Activated T-helper 2 cell treated with anti-CD3 and anti-CD28 coated beads, Interferon-gamma antibody, Interleukin-2, Interleukin-4, amounts not matched to agents 10 μg/mL and 5 μg/mL and 100 μg/mL, durations not matched to agents 14 hours and 24 hours and 36 hours (primary cell): ENCODE results near the gene ZNF292. TPM values are rescaled to one million over a fixed set of nuclear protein-coding genes. Genes with fewer than 3 reads are reported as not detected.

ENCODE experiments used
- DNase-seq: peaks from one replicate; pipeline ENCODE4 v3.0.0; 2021; ENCODE audit warnings: low spot score
- H3K27ac Mint-ChIP-seq: one replicate; pipeline ENCODE4 v1.8.0; 2021; ENCODE audit warnings: mixed read lengths
- H3K27me3 Mint-ChIP-seq: one replicate; pipeline ENCODE4 v1.8.0; 2021; ENCODE audit warnings: low read depth, mixed read lengths
- H3K36me3 Mint-ChIP-seq: one replicate; pipeline ENCODE4 v1.8.0; 2021; ENCODE audit warnings: low read depth, mixed read lengths
- H3K4me1 Mint-ChIP-seq: one replicate; pipeline ENCODE4 v1.8.0; 2021; ENCODE audit warnings: low read depth, mixed read lengths
- H3K4me3 Mint-ChIP-seq: one replicate; pipeline ENCODE4 v1.8.0; 2021; ENCODE audit warnings: low read depth, mild to moderate bottlenecking, moderate library complexity, mixed read lengths
- H3K9me3 Mint-ChIP-seq: one replicate; pipeline ENCODE4 v1.8.0; 2021; ENCODE audit warnings: mixed read lengths
- intact Hi-C: fragments of 100-400 bp; cut with micrococcal nuclease; formaldehyde crosslinking; loops from one replicate; pipeline ENCODE4 v1.15.1; 2023
- total RNA-seq: library from RNA; stranded (reverse); gene quantifications from 2 replicates; pipeline ENCODE4 v1.2.3, GENCODE V29; 2022

The ZNF292 gene
- total RNA-seq, 1 donor from 2014 or later, result 56.2 TPM

DNA sequence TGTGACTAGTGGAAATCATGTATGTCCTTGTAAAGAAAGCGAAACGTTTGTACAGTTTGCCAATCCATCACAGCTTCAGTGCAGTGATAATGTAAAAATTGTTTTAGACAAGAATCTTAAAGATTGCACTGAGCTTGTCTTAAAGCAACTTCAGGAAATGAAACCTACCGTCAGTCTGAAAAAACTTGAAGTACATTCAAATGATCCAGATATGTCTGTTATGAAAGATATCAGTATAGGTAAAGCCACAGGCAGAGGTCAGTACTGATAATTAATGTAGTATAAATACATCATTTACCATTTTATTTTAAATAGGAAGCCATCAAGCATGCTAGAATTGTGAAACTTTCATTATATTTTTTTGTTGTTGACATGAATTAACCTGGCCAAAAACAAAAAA lies 106.2 kb downstream of the ZNF292 start:
- H3K27ac Mint-ChIP-seq, result no peak overlapping the region
- no peaks in the 10 kb centered on the region for H3K27me3 Mint-ChIP-seq
- intact Hi-C loops, result no loop called here
- DNase-seq, result no peak
- no peak overlapping the region for H3K4me3 Mint-ChIP-seq
- peaks cover 2% of the 10 kb centered on the region for H3K4me1 Mint-ChIP-seq
- H3K9me3 Mint-ChIP-seq, result peaks cover 16% of the 10 kb centered on the region
- H3K36me3 Mint-ChIP-seq, result peaks cover 51% of the 10 kb centered on the region

DNA sequence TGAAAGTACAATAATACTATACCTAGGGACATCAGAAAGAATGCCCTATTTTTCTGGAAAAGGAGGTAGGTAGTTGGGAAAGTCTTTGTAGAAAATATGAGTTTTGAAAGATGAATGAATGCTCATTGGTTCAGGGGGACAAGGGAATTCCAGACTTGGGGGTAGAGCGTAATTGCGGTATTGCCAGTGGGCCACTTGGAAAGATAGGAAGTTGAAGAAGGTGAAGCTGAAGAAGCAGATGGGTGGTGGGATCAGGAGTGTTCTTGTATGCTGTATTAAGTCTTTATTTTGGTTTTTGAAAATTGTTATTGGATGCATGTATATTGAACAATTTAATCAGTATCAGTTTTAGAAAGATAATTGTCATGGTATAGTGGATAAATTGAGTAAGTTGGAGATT lies 109.1 kb downstream of the ZNF292 start:
- Mint-ChIP-seq H3K36me3 (peaks cover 22% of the 10 kb centered on the region), H3K4me1 (peaks cover 2% of the 10 kb centered on the region)
- intact Hi-C loops, result no loop called here

DNA sequence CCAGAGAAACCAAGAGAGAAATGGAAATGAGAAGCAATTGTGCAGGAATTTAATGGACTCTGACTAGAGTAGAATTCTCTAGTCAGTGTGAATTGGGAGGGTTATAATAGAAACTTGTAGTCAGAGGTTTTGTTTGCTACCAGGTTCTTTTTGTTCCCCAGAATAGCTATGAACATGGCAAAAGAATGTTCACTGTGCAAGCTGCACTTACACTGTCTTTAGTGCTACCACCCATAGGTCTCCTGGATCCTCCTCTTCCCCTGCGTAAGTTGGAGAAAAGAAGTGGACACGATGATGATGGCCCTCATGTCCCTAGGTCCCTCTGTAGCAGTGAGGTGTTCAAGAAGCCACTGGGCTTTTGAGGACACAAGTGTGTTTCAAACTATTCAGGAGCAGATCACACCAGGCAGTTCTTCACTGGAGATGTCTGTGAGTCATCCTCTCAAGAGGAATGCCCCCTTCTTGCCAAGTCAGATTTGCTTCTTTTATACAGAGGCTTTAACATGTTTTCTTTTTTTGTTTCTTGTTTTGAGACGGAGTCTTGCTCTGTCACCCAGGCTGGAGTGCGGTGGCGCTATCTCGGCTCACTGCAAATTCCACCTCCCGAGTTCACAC lies 119.4 kb downstream of the ZNF292 start:
- intact Hi-C loops, result no loop called here
- H3K4me1 Mint-ChIP-seq, result peaks cover 2% of the 10 kb centered on the region
- no peak overlapping the region for H3K27ac Mint-ChIP-seq

More for the DNA sequence above, 109.1 kb downstream of the ZNF292 start:
- no peak overlapping the region for H3K27ac Mint-ChIP-seq
- no peaks in the 10 kb centered on the region for H3K27me3 Mint-ChIP-seq
- no peak for DNase-seq
- no peak overlapping the region for H3K4me3 Mint-ChIP-seq
- peaks cover 8% of the 10 kb centered on the region for H3K9me3 Mint-ChIP-seq

DNA sequence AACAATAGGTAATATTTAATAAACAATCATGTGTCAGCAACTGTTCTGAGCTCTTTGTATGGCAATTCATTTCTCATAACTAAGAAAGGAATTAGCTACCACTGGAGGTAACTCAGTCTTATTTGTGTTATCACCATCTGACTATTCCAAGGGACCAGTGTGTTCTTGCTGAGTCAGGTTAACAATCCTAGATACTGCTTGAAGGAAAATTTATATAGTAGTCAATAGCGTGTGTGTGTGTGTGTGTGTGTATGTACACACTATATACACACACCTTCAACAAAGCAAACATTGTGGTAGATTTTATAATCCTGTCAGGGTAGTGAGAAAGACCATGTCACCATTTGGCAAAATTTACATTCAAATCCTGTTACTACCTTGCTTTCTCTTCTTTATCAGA lies 121.3 kb downstream of the ZNF292 start:
- no peaks in the 10 kb centered on the region for H3K9me3 Mint-ChIP-seq
- intact Hi-C loops, result no loop called here
- no peaks in the 10 kb centered on the region for H3K36me3 Mint-ChIP-seq

More for the DNA sequence above, 119.4 kb downstream of the ZNF292 start:
- DNase-seq, result no peak
- no peaks in the 10 kb centered on the region for H3K27me3 Mint-ChIP-seq
- H3K36me3 Mint-ChIP-seq, result no peaks in the 10 kb centered on the region
- no peak overlapping the region for H3K4me3 Mint-ChIP-seq
- H3K9me3 Mint-ChIP-seq, result no peaks in the 10 kb centered on the region

DNA sequence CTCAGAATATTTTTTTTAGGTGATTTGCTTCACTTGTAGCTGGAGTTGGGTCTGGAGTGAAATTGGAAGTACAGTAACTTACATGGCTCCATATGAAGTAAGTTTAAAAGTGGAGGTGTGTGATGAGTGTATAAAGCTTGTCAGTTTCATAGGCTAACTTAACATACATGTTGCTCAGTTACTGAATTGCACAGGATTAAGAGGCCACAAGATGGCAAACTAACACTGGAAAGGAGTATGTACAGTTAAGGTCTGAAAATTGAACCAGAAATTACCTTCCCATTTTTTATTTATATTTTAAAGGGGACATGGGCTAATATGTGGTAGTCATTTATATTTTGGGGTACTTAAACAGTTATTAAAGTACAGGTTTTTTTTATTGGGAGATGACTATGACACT lies 121.8 kb downstream of the ZNF292 start:
- Mint-ChIP-seq H3K27ac (no peak overlapping the region), H3K4me1 (peaks cover 2% of the 10 kb centered on the region), H3K36me3 (no peaks in the 10 kb centered on the region), H3K27me3 (peaks cover 1% of the 10 kb centered on the region), H3K4me3 (no peak overlapping the region), H3K9me3 (no peaks in the 10 kb centered on the region)
- intact Hi-C loops, result no loop called here
- no peak for DNase-seq

More for the DNA sequence above, 121.3 kb downstream of the ZNF292 start:
- Mint-ChIP-seq H3K4me3 (no peak overlapping the region), H3K27me3 (peaks cover 1% of the 10 kb centered on the region), H3K27ac (no peak overlapping the region), H3K4me1 (peaks cover 2% of the 10 kb centered on the region)
- DNase-seq, result no peak

DNA sequence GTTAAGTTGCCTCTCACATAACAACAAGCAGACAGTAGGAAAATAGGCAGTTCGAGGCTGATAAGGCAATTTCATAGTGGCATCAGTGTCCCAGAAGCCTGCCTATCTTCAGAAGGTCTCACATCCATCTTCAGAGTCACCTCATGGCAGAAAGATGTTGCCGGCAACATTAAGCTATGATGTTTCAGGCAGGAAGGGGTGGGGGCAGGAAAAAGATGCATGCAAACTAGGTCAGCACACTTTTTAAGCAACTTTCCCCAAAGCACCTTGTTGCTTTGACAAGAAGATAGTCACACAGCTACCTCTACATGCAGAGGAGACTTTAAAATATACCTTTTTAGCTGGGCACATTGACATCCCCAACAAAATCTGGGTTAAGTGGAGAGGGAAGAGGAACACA lies 123.8 kb downstream of the ZNF292 start:
- Mint-ChIP-seq H3K4me1 (peaks cover 2% of the 10 kb centered on the region), H3K36me3 (no peaks in the 10 kb centered on the region), H3K4me3 (no peak overlapping the region), H3K27me3 (peaks cover 1% of the 10 kb centered on the region), H3K9me3 (no peaks in the 10 kb centered on the region), H3K27ac (no peak overlapping the region)
- intact Hi-C loops, result no loop called here
- DNase-seq, result no peak

DNA sequence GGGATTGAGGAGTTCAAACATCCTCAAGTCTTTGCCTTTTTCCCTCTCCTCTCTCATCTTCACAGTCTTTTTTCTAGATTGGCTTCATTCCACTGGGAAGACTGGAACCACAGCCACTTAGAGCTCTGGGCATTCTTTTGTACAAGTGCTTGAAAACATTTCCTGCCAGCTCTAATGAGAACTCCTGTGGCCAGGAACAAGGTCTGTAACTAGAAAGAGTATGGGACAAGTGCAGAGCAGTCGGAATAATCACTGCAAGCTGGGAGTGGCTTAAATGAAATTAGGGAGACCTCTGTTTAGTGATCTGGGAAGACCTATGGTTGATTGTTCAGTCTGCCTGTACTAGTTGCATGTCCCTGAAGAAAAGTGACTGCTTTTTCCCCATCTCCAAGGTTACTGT lies 126.1 kb downstream of the ZNF292 start:
- intact Hi-C loops, result no loop called here

DNA sequence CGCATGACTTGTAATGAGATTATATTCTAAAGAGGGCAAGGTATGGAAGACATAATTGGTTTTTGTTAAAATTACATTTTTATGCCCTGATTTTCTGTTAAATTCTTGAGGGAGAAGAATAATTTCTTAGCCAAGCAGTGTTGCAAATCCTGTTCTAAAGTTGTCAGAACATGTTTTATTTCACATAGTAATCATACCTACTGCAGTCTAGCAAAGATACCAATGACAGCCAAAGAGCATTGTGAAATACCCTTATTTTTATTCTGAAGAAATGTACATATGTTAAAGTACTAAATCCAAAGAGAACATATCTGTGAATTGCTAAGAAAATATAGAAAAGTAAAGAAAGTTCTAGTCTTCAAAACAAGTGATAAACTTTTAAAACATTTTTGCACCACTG lies 127.4 kb downstream of the ZNF292 start:
- intact Hi-C loops, result no loop called here
- H3K27ac Mint-ChIP-seq, result no peak overlapping the region
- no peak for DNase-seq
- no peaks in the 10 kb centered on the region for H3K9me3 Mint-ChIP-seq
- H3K27me3 Mint-ChIP-seq, result peaks cover 17% of the 10 kb centered on the region
- no peaks in the 10 kb centered on the region for H3K36me3 Mint-ChIP-seq
- H3K4me3 Mint-ChIP-seq, result no peak overlapping the region
- H3K4me1 Mint-ChIP-seq, result peaks cover 2% of the 10 kb centered on the region

More for the DNA sequence above, 126.1 kb downstream of the ZNF292 start:
- DNase-seq, result no peak
- H3K36me3 Mint-ChIP-seq, result no peaks in the 10 kb centered on the region
- H3K27me3 Mint-ChIP-seq, result peaks cover 15% of the 10 kb centered on the region
- H3K4me1 Mint-ChIP-seq, result peaks cover 2% of the 10 kb centered on the region
- no peak overlapping the region for H3K4me3 Mint-ChIP-seq
- no peak overlapping the region for H3K27ac Mint-ChIP-seq
- no peaks in the 10 kb centered on the region for H3K9me3 Mint-ChIP-seq

DNA sequence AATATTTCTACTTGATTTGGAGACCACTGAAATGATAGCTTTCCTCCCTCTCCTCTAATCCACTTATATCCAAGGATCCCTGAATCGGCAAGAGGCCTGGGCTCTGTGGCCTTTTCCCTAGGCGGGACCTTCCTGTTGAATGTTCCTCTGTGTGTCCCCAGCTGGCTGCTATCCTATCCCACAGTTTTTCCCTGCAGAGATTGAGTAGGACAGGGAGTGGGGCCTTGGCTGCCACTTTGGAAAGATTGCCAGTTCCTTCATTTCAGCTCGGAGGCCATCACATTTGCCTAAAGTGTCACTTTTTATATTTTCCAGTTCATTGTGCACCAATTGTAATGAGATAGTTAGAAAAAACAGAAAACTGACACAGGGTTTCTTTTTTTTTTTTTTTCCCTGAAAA lies 128.1 kb downstream of the ZNF292 start:
- intact Hi-C loops, result no loop called here
- no peak overlapping the region for H3K4me3 Mint-ChIP-seq
- H3K9me3 Mint-ChIP-seq, result no peaks in the 10 kb centered on the region
- no peak overlapping the region for H3K27ac Mint-ChIP-seq
- H3K27me3 Mint-ChIP-seq, result peaks cover 19% of the 10 kb centered on the region
- H3K36me3 Mint-ChIP-seq, result no peaks in the 10 kb centered on the region
- no peak for DNase-seq
- peaks cover 2% of the 10 kb centered on the region for H3K4me1 Mint-ChIP-seq

DNA sequence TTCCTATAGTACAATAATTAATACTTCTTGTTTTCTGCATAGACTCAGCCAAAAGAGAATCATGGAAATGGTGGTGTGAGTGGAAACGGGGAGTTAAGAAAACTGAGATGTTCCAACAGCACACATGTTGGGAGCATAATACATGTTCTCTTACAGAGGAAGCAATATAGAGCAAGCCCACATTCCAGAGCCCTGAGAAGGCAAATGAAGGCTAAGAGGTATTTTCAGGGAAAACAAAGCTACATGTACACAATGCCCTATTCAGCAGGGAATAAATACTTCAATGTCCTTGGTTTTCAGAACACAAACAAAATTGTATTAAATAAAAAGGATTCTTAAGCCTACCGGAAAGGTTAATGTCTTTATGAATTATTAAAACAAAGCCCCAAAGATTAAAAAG lies 131.9 kb downstream of the ZNF292 start:
- Mint-ChIP-seq H3K36me3 (no peaks in the 10 kb centered on the region), H3K27me3 (peaks cover 30% of the 10 kb centered on the region), H3K9me3 (no peaks in the 10 kb centered on the region), H3K4me3 (no peak overlapping the region), H3K4me1 (no peaks in the 10 kb centered on the region), H3K27ac (no peak overlapping the region)
- DNase-seq, result no peak
- intact Hi-C loops, result no loop called here

DNA sequence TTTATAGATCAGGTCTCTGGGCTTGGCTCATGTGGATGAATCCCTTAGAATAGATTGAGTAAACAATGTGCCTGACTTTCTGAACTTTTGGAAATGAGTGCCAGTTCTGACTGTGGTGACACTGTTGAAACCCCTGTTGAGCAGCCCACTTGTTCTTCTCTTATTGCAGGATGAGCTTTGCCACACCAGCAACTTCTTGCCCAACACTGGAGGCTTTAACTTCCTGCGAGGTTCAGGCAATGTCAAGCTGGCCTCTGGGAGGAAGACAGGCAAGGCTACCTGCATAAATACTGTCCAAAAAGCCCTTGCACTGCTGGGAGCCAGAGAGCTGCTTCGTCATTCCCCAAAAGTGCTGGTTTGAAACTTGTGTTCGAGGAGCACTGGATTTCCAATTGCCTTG lies 134.2 kb downstream of the ZNF292 start:
- peaks cover 30% of the 10 kb centered on the region for H3K27me3 Mint-ChIP-seq
- no peaks in the 10 kb centered on the region for H3K4me1 Mint-ChIP-seq
- H3K27ac Mint-ChIP-seq, result no peak overlapping the region
- no peak overlapping the region for H3K4me3 Mint-ChIP-seq
- intact Hi-C loops, result no loop called here
- no peaks in the 10 kb centered on the region for H3K9me3 Mint-ChIP-seq
- no peaks in the 10 kb centered on the region for H3K36me3 Mint-ChIP-seq
- no peak for DNase-seq

DNA sequence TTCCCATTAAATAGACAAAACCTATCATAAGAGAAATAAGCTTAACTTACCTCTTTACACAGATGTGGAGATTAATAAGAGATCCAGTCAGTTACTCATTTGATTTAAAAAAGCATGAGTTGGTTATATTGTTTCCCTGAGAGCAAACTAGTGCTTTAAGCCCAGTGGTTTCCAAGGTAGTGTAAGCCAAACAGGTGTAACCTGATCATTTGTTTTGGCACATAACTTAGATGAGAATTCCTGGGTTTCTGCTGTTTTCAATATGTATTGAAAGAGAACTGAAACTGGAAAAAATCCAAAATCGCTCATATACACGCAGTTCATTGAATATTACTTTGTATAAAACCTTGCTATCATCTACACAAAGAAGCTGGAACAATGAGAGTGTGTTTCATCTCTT lies 136.5 kb downstream of the ZNF292 start:
- no peak overlapping the region for H3K4me3 Mint-ChIP-seq
- DNase-seq, result no peak
- peaks cover 21% of the 10 kb centered on the region for H3K27me3 Mint-ChIP-seq
- no peaks in the 10 kb centered on the region for H3K36me3 Mint-ChIP-seq
- no peaks in the 10 kb centered on the region for H3K4me1 Mint-ChIP-seq
- H3K9me3 Mint-ChIP-seq, result no peaks in the 10 kb centered on the region
- no peak overlapping the region for H3K27ac Mint-ChIP-seq
- intact Hi-C loops, result no loop called here

DNA sequence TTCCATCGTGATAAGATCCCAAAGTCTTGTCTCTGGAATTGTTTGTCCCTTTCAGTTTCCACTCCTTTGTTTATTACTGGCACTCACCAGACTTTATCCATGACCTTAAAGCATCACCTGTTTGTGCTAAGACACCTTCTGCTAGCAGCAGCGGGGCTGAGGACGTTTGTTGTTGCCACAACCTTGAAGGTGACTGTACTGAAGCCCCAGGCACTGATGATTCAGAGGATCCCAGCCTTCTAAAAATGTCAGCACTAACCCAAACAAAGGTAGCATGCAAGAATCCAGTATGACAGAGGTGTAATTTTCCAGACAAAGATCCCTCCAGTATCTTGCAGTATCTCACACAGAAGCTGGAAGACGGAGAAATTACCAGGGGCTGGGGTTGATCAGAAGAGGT lies 138.2 kb downstream of the ZNF292 start:
- Mint-ChIP-seq H3K4me3 (no peak overlapping the region), H3K36me3 (no peaks in the 10 kb centered on the region), H3K27me3 (peaks cover 28% of the 10 kb centered on the region), H3K9me3 (no peaks in the 10 kb centered on the region), H3K27ac (no peak overlapping the region), H3K4me1 (no peaks in the 10 kb centered on the region)
- intact Hi-C loops, result no loop called here
- DNase-seq, result no peak

DNA sequence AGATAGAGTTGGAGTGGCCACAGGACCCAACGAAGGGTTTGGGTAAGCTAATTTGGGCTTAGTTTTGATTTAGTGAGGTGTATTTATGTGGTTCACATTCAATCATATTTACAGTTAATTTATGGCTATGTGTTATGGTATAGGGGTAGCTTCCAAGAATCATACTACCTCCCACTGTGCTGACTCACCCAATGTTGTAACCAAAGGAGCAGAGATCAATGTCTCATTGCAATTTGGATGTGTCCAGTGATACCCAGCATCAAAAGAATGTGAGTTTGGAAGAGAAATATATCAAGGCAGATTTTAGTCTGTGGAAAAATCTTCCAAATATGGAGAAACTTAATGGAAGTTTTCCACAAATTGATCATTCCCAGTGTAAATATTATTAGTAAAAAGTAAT lies 141.8 kb downstream of the ZNF292 start:
- H3K27ac Mint-ChIP-seq, result no peak overlapping the region
- no peaks in the 10 kb centered on the region for H3K36me3 Mint-ChIP-seq
- no peak for DNase-seq
- H3K27me3 Mint-ChIP-seq, result peaks cover 23% of the 10 kb centered on the region
- intact Hi-C loops, result no loop called here
- H3K4me1 Mint-ChIP-seq, result no peaks in the 10 kb centered on the region
- H3K4me3 Mint-ChIP-seq, result no peak overlapping the region
- H3K9me3 Mint-ChIP-seq, result no peaks in the 10 kb centered on the region
